ENCODE data around the gene MAP3K9.
A peak's percentile ranks its signal among the peaks of the same experiment; 100 is the strongest.
"Not testable (repeated sequence)": the region's sequence is repeated elsewhere in the genome, so short reads cannot be mapped to it uniquely, and the experiment has no call there.

The MAP3K9 gene

DNA sequence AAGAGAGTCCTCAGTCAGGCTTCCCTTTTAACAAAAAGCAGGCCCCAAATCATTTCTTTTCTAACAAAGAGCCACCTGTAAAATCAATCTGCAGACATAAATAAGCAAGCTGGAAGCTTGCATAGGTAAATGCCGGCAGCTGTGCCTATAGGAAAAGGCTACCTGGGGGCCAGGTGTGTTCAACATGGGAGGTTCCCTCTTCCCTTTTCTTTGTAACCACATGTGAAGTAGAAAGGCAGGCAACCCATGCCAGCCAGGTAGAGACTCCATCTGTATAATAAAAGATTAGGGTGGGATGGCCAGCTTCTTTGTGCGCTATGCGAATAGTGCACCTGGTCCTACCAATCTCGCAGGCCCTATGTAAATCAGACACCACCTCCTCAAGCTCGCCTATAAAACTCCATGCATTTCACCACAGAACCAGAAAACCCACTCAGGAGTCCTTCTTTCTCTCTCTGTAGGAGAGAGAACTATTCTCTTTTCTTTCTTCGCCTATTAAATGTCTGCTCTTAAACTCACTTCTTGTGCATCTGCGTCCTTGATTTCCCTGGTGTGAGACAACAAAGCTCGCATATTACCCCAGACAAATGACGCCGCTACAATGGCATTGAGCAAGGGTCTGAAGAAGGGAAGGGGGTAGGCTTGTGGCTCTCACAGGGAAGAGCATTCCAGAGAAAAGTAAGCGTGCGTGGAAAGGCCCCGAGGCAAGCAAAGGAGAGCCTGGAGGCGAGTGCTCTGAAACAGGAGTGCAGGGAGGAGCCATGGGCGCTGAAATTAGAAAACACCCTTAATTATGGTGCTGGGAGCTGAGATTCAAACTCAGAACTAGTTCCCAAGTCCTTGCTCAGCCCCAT is 100.4 kb downstream of the MAP3K9 start:
- H3K4me1 ChIP-seq (ENCODE audit: insufficient read depth, poor library complexity, severe bottlenecking), result peaks cover 17% of the 10 kb centered on the region
- TF ChIP-seq, protein P1, sequence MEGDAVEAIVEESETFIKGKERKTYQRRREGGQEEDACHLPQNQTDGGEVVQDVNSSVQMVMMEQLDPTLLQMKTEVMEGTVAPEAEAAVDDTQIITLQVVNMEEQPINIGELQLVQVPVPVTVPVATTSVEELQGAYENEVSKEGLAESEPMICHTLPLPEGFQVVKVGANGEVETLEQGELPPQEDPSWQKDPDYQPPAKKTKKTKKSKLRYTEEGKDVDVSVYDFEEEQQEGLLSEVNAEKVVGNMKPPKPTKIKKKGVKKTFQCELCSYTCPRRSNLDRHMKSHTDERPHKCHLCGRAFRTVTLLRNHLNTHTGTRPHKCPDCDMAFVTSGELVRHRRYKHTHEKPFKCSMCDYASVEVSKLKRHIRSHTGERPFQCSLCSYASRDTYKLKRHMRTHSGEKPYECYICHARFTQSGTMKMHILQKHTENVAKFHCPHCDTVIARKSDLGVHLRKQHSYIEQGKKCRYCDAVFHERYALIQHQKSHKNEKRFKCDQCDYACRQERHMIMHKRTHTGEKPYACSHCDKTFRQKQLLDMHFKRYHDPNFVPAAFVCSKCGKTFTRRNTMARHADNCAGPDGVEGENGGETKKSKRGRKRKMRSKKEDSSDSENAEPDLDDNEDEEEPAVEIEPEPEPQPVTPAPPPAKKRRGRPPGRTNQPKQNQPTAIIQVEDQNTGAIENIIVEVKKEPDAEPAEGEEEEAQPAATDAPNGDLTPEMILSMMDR (IDR thresholded peaks at IDR 0.05; ENCODE audit: poor library complexity, severe bottlenecking), result no peak
- H3K4me3 ChIP-seq (ENCODE audit: severe bottlenecking), result no peak overlapping the region
- no peak for DNase-seq (ENCODE audit: low spot score)
- H3K36me3 ChIP-seq (ENCODE audit: low read depth), result no peaks in the 10 kb centered on the region
- no peaks in the 10 kb centered on the region for H3K27me3 ChIP-seq (ENCODE audit: insufficient read depth, poor library complexity, severe bottlenecking)
- peak overlapping the region; percentile 23 for H3K27ac ChIP-seq (ENCODE audit: poor library complexity, severe bottlenecking)
- no peaks in the 10 kb centered on the region for H3K9me3 ChIP-seq (ENCODE audit: severe bottlenecking)
- ATAC-seq (ENCODE audit: low read depth), result no peak

DNA sequence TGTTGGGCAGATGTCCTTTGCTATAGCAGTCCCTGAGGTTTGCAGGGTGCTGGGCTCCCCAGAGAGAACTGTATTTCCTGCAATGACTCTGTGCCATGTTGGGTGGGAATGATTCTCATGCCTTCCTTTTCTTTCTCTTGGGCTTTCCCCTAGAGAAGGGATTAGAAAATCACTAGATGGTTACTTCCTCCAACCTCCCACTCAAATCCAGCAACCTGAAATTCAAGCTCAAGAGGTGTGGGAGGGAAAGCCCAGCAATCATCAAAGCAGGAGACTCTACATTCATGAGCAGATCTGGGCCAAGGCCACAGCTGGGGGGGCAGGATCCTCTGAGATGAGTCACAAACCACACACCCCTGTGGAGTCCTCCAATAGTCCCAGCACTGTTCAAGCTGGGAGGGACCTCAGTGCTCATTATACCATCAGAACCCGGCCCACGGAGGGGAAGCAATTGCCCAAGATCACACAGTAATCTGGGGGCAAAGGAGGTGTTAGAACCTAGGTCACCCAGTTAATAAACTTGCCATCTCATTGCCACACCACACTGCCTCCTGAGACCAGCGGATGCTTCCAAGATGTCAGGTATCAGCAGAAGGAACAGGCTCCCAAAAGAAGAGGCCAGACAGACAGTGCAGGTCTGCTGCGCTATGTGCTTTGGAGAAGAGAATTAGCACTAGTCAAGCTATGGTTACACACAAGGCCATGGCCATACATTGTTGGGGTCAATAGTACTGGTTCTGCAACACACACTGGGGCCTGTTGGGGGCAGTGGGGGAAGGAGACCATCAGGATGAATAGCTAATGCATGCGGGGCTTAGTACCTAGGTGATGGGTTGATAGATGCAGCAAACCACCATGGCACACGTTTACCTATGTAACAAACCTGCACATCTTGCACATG is 101.9 kb downstream of the MAP3K9 start:
- Histone ChIP-seq H3K36me3 (ENCODE audit: low read depth) (no peaks in the 10 kb centered on the region), H3K27me3 (ENCODE audit: insufficient read depth, poor library complexity, severe bottlenecking) (no peaks in the 10 kb centered on the region), H3K4me3 (ENCODE audit: severe bottlenecking) (no peak overlapping the region), H3K4me1 (ENCODE audit: insufficient read depth, poor library complexity, severe bottlenecking) (peaks cover 17% of the 10 kb centered on the region), H3K27ac (ENCODE audit: poor library complexity, severe bottlenecking) (no peak overlapping the region), H3K9me3 (ENCODE audit: severe bottlenecking) (no peaks in the 10 kb centered on the region)
- peak; percentile 90 for ATAC-seq (ENCODE audit: low read depth)
- DNase-seq (ENCODE audit: low spot score), result no peak
- TF ChIP-seq, protein P1 (IDR thresholded peaks at IDR 0.05; ENCODE audit: poor library complexity, severe bottlenecking), result no peak

DNA sequence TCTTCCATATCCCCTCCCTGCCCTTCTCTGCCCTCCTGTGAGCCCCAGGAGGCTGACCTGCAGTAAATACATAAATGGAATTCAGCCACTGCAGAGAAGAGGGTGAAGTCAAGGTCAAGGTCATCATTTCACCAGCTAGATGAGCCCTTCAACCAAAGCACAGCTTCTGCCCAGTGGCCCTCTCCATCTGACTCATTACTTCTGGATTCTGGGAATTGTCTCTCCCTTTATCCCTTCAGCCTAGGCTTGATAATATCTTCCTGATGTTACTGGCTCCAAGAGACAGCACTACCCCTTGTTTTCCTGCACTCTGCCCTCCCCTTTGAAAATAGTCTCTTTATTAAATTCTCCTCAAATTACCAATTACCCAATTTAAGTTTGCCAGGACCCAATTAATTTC is 103.1 kb downstream of the MAP3K9 start:
- no peak overlapping the region for H3K27ac ChIP-seq (ENCODE audit: poor library complexity, severe bottlenecking)
- peaks cover 17% of the 10 kb centered on the region for H3K4me1 ChIP-seq (ENCODE audit: insufficient read depth, poor library complexity, severe bottlenecking)
- no peaks in the 10 kb centered on the region for H3K36me3 ChIP-seq (ENCODE audit: low read depth)
- TF ChIP-seq, protein P1 (IDR thresholded peaks at IDR 0.05; ENCODE audit: poor library complexity, severe bottlenecking), result no peak
- ATAC-seq (ENCODE audit: low read depth), result no peak
- H3K9me3 ChIP-seq (ENCODE audit: severe bottlenecking), result no peaks in the 10 kb centered on the region
- H3K27me3 ChIP-seq (ENCODE audit: insufficient read depth, poor library complexity, severe bottlenecking), result no peaks in the 10 kb centered on the region
- H3K4me3 ChIP-seq (ENCODE audit: severe bottlenecking), result no peak overlapping the region
- no peak for DNase-seq (ENCODE audit: low spot score)

DNA sequence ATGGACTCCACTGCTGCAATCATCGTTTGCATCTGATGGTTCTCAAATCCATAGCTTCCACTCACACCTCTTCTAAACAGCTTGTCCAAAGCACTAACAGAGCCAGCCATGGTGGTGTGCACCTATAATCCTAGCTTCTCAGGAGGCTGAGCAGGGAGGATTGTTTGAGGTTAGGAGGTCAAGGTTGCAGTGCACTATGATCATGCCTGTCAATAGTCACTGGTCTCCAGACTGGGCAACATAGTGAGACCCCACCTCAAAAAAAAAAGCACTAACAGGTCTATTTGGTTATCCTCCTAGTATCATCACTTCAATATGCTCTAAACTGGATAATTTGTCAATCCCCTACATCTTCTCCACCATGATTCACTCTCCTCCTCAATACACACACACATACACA is 104.4 kb downstream of the MAP3K9 start:
- Histone ChIP-seq H3K4me1 (ENCODE audit: insufficient read depth, poor library complexity, severe bottlenecking) (peaks cover 13% of the 10 kb centered on the region), H3K9me3 (ENCODE audit: severe bottlenecking) (no peaks in the 10 kb centered on the region), H3K27me3 (ENCODE audit: insufficient read depth, poor library complexity, severe bottlenecking) (no peaks in the 10 kb centered on the region), H3K36me3 (ENCODE audit: low read depth) (no peaks in the 10 kb centered on the region), H3K27ac (ENCODE audit: poor library complexity, severe bottlenecking) (no peak overlapping the region), H3K4me3 (ENCODE audit: severe bottlenecking) (no peak overlapping the region)
- no peak for ATAC-seq (ENCODE audit: low read depth)
- no peak for DNase-seq (ENCODE audit: low spot score)
- TF ChIP-seq, protein P1 (IDR thresholded peaks at IDR 0.05; ENCODE audit: poor library complexity, severe bottlenecking), result no peak

DNA sequence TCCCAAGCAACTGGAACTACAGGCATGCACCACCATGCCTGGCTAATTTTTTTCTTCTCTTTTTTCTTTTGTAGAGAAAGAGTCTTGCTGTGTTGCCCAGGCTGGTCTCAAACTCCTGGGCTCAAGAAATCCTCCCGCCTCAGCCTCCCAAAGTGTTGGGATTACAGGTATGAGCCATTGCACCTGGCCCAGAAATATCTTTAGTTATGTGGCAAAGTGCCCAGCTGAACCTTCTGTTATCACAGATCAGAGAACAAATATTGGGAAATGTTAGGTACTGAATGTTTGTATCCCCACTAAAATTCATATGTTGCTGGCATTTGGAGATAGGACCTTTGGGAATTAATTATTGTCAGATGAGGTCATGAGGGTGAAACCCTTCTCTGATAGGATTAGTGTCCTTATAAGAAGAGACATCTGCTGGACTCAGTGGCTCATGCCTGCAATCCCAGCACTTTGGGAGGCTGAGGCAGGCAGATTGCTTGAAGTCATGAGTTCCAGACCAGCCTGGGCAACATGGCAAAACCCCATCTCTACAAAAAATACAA is 105.6 kb downstream of the MAP3K9 start:
- H3K36me3 ChIP-seq (ENCODE audit: low read depth); H3K4me3 ChIP-seq (ENCODE audit: severe bottlenecking); H3K4me1 ChIP-seq (ENCODE audit: insufficient read depth, poor library complexity, severe bottlenecking); DNase-seq (ENCODE audit: low spot score); H3K9me3 ChIP-seq (ENCODE audit: severe bottlenecking); H3K27ac ChIP-seq (ENCODE audit: poor library complexity, severe bottlenecking); ATAC-seq (ENCODE audit: low read depth); H3K27me3 ChIP-seq (ENCODE audit: insufficient read depth, poor library complexity, severe bottlenecking): not testable (repeated sequence)
